Activated CD4-positive, CD25-positive, alpha-beta regulatory T cell treated with anti-CD3 and anti-CD28 coated beads, Interleukin-2, amount 50 U/mL, for 24 hours (primary cell): ENCODE data around the gene SLC16A12.

Source experiments
- ATAC-seq, 2 donors: fragments of 150-1000 bp; cut with Tn5 transposase; one replicate each; pipeline ENCODE4 v1.10.0; 2021; ENCODE audit warnings: mild to moderate bottlenecking in 1 of 2, moderate library complexity in 1 of 2

Gene SLC16A12

DNA sequence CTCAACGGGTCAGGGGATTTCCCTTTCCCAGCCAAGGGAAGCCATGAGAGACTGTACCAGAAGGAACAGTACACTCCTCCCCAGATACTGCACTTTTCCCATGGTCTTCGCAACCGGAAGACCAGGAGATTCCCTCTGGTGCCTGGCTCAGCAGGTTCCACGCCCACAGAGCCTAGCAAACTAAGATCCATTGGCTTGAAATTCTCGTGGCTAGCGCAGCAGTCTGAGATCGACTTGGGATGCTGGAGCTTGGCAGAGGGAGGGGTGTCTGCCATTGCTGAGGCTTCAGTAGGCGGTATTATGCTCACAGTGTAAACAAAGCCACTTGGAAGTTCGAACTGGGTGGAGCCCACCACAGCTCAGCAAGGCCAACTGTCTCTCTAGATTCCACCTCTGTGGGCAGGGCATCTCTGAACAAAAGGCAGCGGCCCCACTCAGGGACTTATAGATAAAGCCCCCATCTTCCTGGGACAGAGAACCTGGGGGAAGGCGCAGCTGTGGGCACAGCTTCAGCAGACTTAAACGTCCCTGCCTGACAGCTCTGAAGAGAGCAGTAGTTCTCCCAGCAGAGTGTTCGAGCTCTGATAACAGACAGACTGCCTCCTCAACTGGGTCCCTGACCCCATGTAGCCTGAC, 29.6 kb downstream of the SLC16A12 start:
- ATAC-seq, result no peak

- ATAC-seq, result no peak
These were observed 30.7 kb downstream of the SLC16A12 start for GRCh38 chr10:89504691-89505090.

GRCh38 chr10:89503652-89504370, 31.6 kb downstream of the SLC16A12 start:
- no peak for ATAC-seq

DNA sequence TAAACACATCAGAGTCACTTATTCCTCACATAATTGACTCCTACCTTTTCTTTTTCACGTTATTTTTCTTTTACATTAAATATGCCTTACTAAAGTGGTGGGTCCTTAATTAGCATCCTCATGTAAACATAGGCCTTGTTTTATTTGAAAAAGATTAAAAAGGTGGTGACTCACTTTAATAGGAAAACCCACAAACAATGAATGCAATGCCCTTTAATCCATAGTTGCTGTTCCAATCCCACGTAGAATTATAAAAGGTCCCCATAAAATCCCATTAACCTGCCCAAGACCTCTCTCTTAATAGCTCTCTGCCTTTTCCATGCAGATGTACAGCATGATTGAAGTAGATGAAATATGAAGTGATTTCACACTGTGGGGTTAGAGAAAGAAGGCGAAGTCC, 32.2 kb downstream of the SLC16A12 start:
- ATAC-seq, result no peak

DNA sequence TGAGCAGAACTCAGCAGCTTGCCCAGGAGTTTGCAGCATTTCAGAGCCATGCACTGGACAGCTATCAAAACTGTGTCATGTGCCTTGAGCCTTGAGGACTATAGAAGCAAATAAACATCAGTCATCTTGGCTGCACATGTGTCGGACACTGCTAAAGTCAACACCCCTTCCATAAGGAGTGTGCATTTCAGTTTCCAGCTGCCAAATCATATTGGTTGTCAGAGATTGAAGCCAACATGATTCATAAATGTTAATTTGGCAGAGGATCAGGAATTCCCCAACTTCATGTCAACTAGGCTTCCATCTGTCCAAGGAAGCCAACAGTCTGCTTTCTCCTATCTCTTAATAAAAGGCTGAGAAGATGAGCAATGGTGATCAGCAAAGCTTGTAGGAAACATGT, 32.8 kb downstream of the SLC16A12 start:
- no peak for ATAC-seq

- ATAC-seq, result no peak
These were observed 40.8 kb downstream of the SLC16A12 start for GRCh38 chr10:89494575-89494974.

DNA sequence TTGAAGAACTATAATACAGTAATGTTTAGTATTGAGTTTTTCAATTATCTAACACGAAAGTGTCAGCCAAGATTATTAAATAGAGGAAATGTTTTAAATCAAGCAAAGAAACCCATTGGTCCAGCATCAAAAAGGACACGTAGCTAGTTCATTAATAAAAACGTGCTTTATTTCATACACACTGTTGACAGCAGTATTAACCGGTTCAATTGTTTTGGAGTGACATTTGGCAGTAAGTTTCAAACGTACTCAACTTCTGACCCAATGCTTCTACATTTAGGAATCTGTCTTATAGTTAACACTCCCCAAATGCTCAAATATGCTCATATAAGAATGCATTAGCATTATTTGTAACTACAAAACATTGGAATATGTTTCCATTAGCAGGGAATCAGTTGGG, 41.3 kb downstream of the SLC16A12 start:
- no peak for ATAC-seq

GRCh38 chr10:89491932-89492331, 43.5 kb downstream of the SLC16A12 start:
- ATAC-seq, result no peak

DNA sequence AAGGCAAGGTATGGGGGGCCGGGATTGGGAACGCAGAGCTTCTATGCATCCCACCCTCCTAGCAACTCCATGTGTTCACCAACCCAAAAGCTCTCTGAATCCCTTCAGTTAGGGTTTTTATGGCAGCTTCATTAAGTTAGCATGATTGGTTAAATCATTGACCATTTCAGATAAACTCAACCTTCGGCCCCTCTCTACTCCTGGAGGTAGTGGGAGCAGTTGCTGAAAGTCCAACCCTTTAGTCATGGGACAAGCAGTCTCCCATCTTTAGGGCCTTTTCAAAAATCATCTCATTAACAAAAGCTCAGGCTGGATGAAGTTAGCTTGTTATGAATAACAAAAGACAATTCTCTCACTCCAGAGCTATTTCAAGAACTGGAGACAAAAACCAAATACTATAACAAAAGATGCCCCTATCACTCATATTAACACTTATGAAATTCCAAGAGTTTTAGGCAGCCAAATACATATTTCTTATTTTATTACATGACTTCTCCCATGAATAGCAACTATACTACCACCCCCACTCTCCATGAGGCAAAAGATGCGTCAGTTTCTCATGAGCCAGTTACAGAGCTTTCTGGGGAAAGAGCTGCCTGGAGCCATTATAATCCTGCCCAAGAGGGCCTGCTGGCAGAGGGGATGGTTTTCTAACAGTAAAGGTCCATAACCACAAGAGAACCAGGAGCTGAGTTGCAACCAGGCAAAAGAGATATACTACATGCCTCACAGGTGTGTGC, 44.6 kb downstream of the SLC16A12 start:
- ATAC-seq, result no peak

GRCh38 chr10:89482256-89482655, 53.1 kb downstream of the SLC16A12 start:
- no peak for ATAC-seq

- no peak for ATAC-seq
These were observed 53.7 kb downstream of the SLC16A12 start for GRCh38 chr10:89481662-89482061.

DNA sequence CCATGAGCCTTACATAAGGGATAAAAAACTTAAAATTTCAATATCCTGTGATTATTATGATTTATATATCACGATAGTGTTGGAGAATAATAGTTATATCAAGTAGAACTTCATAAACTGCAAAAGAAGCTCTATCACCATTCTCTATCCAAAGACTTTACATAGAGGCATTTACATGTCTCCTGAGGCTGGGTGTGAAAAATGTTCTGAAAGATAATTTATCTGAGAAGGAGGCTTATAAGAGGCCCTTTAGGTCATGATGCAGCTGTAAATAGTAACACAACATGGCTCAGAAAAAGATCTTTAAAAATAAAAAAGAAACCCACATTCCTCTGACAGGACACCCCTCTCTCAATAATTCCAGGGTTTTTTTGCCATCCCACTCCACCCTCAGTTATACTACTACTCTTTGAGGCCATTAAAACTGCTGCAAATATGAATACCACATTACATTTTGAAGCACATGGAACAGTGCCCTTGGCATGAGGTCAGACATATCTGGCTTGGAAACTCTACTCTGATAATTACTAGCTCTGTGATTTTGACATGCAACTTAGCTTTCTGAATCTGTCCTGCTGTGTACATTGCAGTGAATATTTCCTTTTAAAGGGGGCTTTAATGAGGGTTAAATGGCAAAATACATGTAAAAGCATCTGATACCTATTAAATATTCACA, 55.5 kb downstream of the SLC16A12 start:
- ATAC-seq, result no peak

- ATAC-seq, result no peak
These were observed 56.4 kb downstream of the SLC16A12 start for GRCh38 chr10:89478739-89479654.

DNA sequence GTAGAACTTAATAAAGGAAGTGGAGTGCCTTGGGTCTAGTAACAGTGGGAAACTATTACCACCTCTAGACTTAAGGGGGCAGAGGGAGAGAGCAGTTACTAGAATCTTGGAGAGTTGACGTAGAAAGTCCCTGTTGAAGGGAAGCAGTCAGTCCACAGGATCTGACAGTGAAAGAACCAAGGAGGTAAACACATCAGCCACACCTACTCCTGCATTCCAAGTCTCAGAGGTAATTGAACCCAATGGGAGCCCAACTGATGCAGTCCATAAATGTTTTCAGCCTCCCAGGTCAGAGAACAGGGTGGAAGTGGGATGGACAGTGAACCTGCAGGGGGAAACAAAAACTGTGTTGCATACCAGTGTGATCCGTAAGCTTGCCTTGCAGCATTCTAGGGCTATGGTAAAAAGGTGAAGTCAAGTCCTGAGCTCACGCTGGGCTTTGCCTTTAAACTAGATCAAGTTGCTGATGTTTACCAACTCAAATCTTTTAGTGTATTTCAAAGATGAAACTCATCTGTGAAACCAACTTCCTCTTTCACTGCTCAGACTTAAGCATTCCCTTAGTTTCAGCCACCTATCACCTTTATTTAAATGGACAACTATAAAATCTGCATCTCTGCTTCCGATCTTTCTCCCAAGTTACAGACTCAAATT, 57.2 kb downstream of the SLC16A12 start:
- no peak for ATAC-seq

- ATAC-seq, result no peak
These were observed 59.2 kb downstream of the SLC16A12 start for GRCh38 chr10:89476150-89476549.

DNA sequence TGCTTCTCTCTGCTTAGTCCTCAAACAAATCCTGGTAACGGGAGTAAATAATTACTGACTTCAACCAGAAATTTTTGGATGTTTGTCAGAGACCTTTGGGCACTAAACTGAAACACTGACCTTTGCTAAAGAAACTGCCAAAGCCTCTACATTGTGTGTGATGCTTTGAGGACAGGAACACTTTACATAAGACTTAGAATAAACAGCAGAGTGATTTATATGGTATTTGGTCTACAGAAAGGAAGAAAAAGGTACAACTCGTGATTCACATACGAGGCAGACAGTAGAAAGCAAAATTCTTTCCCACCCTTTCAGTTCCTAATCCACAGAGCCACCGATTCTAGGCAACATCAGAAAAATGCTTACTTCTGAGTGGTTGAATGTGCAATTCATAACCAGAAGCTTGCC, 59.8 kb downstream of the SLC16A12 start:
- no peak for ATAC-seq

DNA sequence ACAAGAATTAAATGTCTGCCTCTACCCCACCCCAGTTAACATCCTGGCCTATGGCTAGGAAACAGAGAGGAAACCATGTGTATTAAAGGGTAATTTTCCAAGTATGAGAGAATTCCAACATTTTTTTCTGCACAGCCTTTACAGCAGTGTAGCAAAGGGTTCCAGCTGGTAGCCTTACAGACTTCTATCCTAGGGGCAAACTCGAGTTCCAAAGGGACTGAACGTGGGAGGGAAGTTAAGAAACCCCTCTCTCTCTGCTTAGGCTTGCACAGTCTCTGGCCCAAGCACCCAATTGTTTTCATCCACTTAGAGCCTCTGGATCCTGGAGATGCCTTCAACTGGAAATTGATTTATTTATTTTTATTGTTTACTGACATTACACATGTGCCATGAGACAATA, 60.3 kb downstream of the SLC16A12 start:
- no peak for ATAC-seq

GRCh38 chr10:89474452-89474851, 60.9 kb downstream of the SLC16A12 start:
- ATAC-seq, result no peak

DNA sequence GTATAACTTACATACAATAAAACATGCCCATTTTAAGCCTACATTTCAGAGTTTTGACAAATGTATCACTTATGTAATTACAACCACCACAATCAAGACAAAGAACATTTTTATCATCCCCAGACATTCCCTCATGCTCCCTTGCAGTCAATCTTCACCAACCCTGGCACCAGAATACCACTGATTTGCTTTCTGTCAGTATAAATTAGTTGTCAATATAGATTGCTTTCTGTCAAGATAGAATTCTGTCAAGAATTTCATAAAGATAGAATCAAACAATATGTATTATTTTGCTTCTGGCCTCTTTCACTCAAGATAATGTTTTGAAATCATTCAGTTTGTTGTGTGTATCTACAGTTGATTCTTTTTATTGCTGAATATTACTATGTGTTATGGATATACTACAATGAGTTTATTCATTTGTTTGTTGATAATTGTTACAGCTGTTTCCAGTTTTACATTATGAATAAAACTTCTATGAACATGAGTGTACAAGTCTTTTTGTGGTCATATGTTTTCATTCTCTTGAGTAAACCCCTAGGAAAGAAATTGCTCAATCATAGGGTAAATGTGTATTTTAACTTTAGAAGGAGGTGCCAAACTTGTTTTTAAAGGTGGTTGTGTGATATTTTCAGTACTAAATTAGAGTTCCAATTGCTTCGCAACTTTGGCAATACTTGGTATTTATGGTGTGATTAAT, 64.1 kb downstream of the SLC16A12 start:
- no peak for ATAC-seq

DNA sequence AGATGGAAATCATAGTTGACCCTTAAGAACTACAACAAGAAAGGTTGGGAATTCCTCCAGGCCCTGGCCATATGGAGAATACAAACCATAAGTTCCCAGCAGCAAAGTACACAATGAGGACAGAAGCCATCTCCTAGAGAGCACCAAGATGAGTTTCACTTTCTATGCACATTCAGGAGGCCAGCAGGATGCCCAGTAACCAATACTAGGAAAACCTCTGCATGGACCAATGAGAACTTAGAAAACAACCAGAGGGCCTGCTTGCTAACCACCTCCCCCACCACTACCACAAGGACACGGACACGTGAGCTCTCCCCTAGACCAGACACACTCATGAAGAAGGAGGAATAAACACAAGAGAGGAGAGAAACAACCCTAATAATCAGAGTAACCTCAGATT, 64.8 kb downstream of the SLC16A12 start:
- no peak for ATAC-seq

DNA sequence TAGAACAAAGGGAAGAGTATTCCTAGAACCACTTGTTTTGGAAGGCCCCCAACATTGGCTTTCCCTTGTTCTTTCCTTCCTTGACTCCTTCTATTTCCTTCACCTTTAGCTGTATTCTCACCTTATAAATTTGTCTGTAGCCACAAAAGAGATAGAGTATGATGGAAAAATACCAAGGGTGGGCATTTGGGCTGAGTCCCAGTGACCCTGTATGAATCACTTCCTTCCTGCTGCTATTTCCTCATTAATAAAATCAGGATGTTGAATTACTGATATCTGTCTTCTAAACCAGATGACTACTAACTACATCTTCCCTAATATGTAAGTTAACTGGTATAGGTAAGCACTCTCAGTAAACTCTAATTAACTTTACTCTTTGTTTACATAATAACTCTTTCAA, 65.9 kb downstream of the SLC16A12 start:
- ATAC-seq, result no peak
